SK-N-SH (cell line): ENCODE data around the gene FOXP1. TPM values are rescaled to one million over a fixed set of nuclear protein-coding genes. Genes with fewer than 3 reads are reported as not detected.

Experiments
- CTCF ChIA-PET: fragments of 300-600, 350-600 bp; formaldehyde crosslinking; extraction: SDS; loops from one replicate; lab custom pipeline; 2021; lab: Yijun Ruan, JAX
- POLR2A ChIA-PET: fragments of 350-600 bp; sonication (Branson Sonifier 250); formaldehyde crosslinking; extraction: SDS; loops from one replicate; lab custom pipeline; 2020; ENCODE audit warnings: antibody characterized with exemption, inconsistent platforms; lab: Yijun Ruan, JAX
- DNase-seq: peaks from one replicate; pipeline ENCODE4 v3.0.0; 2012
- H2AFZ ChIP-seq: fragments of 200-600 bp; sonication (generic); 2 replicates; pipeline ENCODE4 v1.8.1; 2016; ENCODE audit warnings: antibody characterized with exemption, mild to moderate bottlenecking, low read depth
- H3F3A ChIP-seq: fragments of 200-600 bp; sonication (generic); replicated peaks from 2 replicates; pipeline ENCODE3; 2016; ENCODE audit warnings: antibody characterized with exemption, mild to moderate bottlenecking; ENCODE audit not compliant: insufficient read depth
- H3K27ac ChIP-seq, 2 experiments: fragments of 200-500 bp in 1 of 2; fragments of 200-600 bp in 1 of 2; sonication (Bioruptor generic) in 1 of 2; sonication (generic), shearing (Covaris generic) in 1 of 2; 2 replicates each; pipeline versions ENCODE4 v1.5.1 to v1.6.1; 2014 to 2016; ENCODE audit warnings: low read depth in 2 of 2, inconsistent platforms in 1 of 2, low read length in 1 of 2, mild to moderate bottlenecking in 1 of 2, mixed read lengths in 1 of 2
- H3K27me3 ChIP-seq: fragments of 200-600 bp; sonication (generic), shearing (Covaris generic); 2 replicates; pipeline ENCODE4 v1.6.1; 2016; ENCODE audit warnings: mixed run types; ENCODE audit not compliant: insufficient read depth
- H3K36me3 ChIP-seq, 2 experiments: fragments of 200-500 bp in 1 of 2; fragments of 200-600 bp in 1 of 2; sonication (Bioruptor generic) in 1 of 2; sonication (generic) in 1 of 2; replicated peaks in 1 of 2; 2 replicates each; pipeline versions ENCODE3 to v1.5.1; 2014 to 2016; ENCODE audit warnings: low read length in 1 of 2, mild to moderate bottlenecking in 1 of 2; ENCODE audit not compliant: insufficient read depth in 2 of 2, control insufficient read depth in 1 of 2
- H3K4me1 ChIP-seq, 2 experiments: fragments of 200-500 bp in 1 of 2; fragments of 200-600 bp in 1 of 2; sonication (Bioruptor generic) in 1 of 2; sonication (generic), shearing (Covaris generic) in 1 of 2; 2 replicates each; pipeline versions ENCODE4 v1.5.1 to v1.6.1; 2014 to 2016; ENCODE audit warnings: low read depth in 1 of 2, low read length in 1 of 2, mixed run types in 1 of 2; ENCODE audit not compliant: insufficient read depth in 2 of 2, control insufficient read depth in 1 of 2
- H3K4me2 ChIP-seq: fragments of 200-600 bp; sonication (generic), shearing (Covaris generic); 2 replicates; pipeline ENCODE4 v1.6.1; 2017; ENCODE audit warnings: mixed run types
- H3K4me3 ChIP-seq, 2 experiments: fragments of 200-500 bp in 1 of 2; fragments of 200-600 bp in 1 of 2; sonication (Bioruptor generic) in 1 of 2; sonication (generic), shearing (Covaris generic) in 1 of 2; 2 replicates each; pipeline versions ENCODE4 v1.5.1 to v1.8.1; 2014 to 2016; ENCODE audit warnings: low read depth in 2 of 2, inconsistent platforms in 1 of 2, low read length in 1 of 2, mild to moderate bottlenecking in 1 of 2, mixed read lengths in 1 of 2, moderate library complexity in 1 of 2
- H3K79me2 ChIP-seq: fragments of 200-600 bp; sonication (generic); 2 replicates; pipeline ENCODE4 v1.8.1; 2017; ENCODE audit warnings: mild to moderate bottlenecking; ENCODE audit not compliant: insufficient read depth
- H3K9ac ChIP-seq: fragments of 200-600 bp; sonication (generic); 2 replicates; pipeline ENCODE4 v1.6.1; 2017; ENCODE audit warnings: mixed run types
- H3K9me2 ChIP-seq: fragments of 200-600 bp; sonication (generic); 2 replicates; pipeline ENCODE4 v1.6.1; 2017; ENCODE audit warnings: mixed run types
- H3K9me3 ChIP-seq: fragments of 200-600 bp; sonication (generic); 2 replicates; pipeline ENCODE4 v1.6.1; 2017; ENCODE audit warnings: mixed run types, mild to moderate bottlenecking, moderate library complexity
- H4K20me1 ChIP-seq: fragments of 200-600 bp; sonication (generic); 2 replicates; pipeline ENCODE4 v1.6.1; 2017; ENCODE audit warnings: mild to moderate bottlenecking, mixed run types; ENCODE audit not compliant: insufficient read depth
- CTCF ChIP-seq: fragments of 200-600 bp; sonication (generic); IDR thresholded peaks from 2 replicates; pipeline ENCODE4 v1.6.1; 2017; ENCODE audit warnings: antibody characterized with exemption, mild to moderate bottlenecking, moderate library complexity
- ELF1 ChIP-seq: IDR thresholded peaks from 2 replicates; pipeline ENCODE4 v1.4.0; 2012
- EP300 ChIP-seq, 2 experiments: IDR thresholded peaks; 2 replicates each; pipeline versions ENCODE4 v1.4.0 to v1.6.1; 2012; ENCODE audit warnings: borderline replicate concordance in 1 of 2, low read depth in 1 of 2, low read length in 1 of 2
- EZH2phosphoT487 ChIP-seq: fragments of 200-600 bp; sonication (generic); IDR thresholded peaks from 2 replicates; pipeline ENCODE4 v1.6.1; 2017; ENCODE audit warnings: low read depth, mixed run types, mild to moderate bottlenecking, antibody characterized with exemption, moderate library complexity, borderline replicate concordance
- FOXJ3 ChIP-seq: sonication (generic); formaldehyde crosslinking; IDR thresholded peaks from 2 replicates; pipeline ENCODE4 v1.5.1; 2020; ENCODE audit warnings: mild to moderate bottlenecking, missing genetic modification reagents
- GATA2 ChIP-seq: sonication (generic); formaldehyde crosslinking; IDR thresholded peaks from 2 replicates; pipeline ENCODE4 v1.5.0; 2020; ENCODE audit warnings: mild to moderate bottlenecking, missing genetic modification reagents
- IRF3 ChIP-seq: fragments of 150-350 bp; IDR thresholded peaks from 2 replicates; pipeline ENCODE4 v1.6.1; 2016; ENCODE audit warnings: mild to moderate bottlenecking, low read depth, low read length
- JUND ChIP-seq: IDR thresholded peaks from 2 replicates; pipeline ENCODE4 v1.4.0; 2012
- MXI1 ChIP-seq: IDR thresholded peaks from 2 replicates; pipeline ENCODE4 v1.6.1; 2012; ENCODE audit warnings: mild to moderate bottlenecking, low read depth, low read length, improper control_type of control experiment
- NFIC ChIP-seq: IDR thresholded peaks from 2 replicates; pipeline ENCODE4 v1.4.0; 2012; ENCODE audit warnings: borderline replicate concordance
- TCF12 ChIP-seq: IDR thresholded peaks from 2 replicates; pipeline ENCODE4 v1.4.0; 2012
- USF2 ChIP-seq: fragments of 150-350 bp; IDR thresholded peaks from 2 replicates; pipeline ENCODE4 v1.6.1; 2017; ENCODE audit warnings: antibody characterized with exemption, low read length, low read depth, borderline replicate concordance
- YY1 ChIP-seq: IDR thresholded peaks from 2 replicates; pipeline ENCODE4 v1.4.0; 2012; ENCODE audit warnings: low read depth, mild to moderate bottlenecking
- WGBS: methylation state at CpG from one replicate; pipeline ENCODE4 v1.1.6; 2017; ENCODE audit warnings: low lambda C conversion rate; 5-methylcytosine and 5-hydroxymethylcytosine counted together
- polyA plus RNA-seq, 3 experiments: library from polyadenylated mRNA; depleted of rRNA; stranded (reverse); fragments of >200 nt; gene quantifications; 2 replicates each; pipeline ENCODE4 v1.2.3, GENCODE V29; 2012

Gene FOXP1
- polyA plus RNA-seq, 1 of the 3 experiments (the other 2 are of a cell fraction), result 8.8 TPM

GRCh38 chr3:71241981-71242560 lies 341.5 kb downstream of the FOXP1 start:
- TF ChIP-seq EZH2phosphoT487 (no peak), GATA2 (CRISPR knock-in tag) (peak; percentile 56)
- H3K9ac ChIP-seq, result no peak overlapping the region
- H3K4me3 ChIP-seq, result no peak overlapping the region
- peaks cover 18% of the 10 kb centered on the region for H3F3A ChIP-seq
- CTCF ChIA-PET, result interaction anchor here (1.3 kb wide), 1 partner anchor 14 kb away, joined by 3 read pairs; no protein-coding TSS in a partner anchor
- no peaks in the 10 kb centered on the region for H3K9me3 ChIP-seq
- no peaks in the 10 kb centered on the region for H4K20me1 ChIP-seq
- H3K36me3 ChIP-seq, result no peaks in the 10 kb centered on the region
- POLR2A ChIA-PET, result no interaction called here
- no peak overlapping the region for H2AFZ ChIP-seq
- peaks cover 28% of the 10 kb centered on the region in 2 experiments for H3K4me1 ChIP-seq
- 81% methylated on average over 8 of the region's 8 CpGs for WGBS
- no peaks in the 10 kb centered on the region for H3K9me2 ChIP-seq
- H3K27me3 ChIP-seq, result no peaks in the 10 kb centered on the region
- no peak overlapping the region for H3K4me2 ChIP-seq
- no peak overlapping the region for H3K27ac ChIP-seq
- H3K79me2 ChIP-seq, result peaks cover 61% of the 10 kb centered on the region
- DNase-seq, result no peak

- Histone ChIP-seq H3K4me3 (no peak overlapping the region), H3K27ac (no peak overlapping the region), H4K20me1 (no peaks in the 10 kb centered on the region), H2AFZ (no peak overlapping the region), H3K36me3 (no peaks in the 10 kb centered on the region), H3K4me2 (no peak overlapping the region), H3K4me1 (peaks cover 21 to 24% of the 10 kb centered on the region in 2 experiments), H3K9ac (no peak overlapping the region), H3K9me2 (no peaks in the 10 kb centered on the region), H3F3A (peaks cover 15% of the 10 kb centered on the region), H3K79me2 (peaks cover 59% of the 10 kb centered on the region), H3K9me3 (no peaks in the 10 kb centered on the region), H3K27me3 (no peaks in the 10 kb centered on the region)
- TF ChIP-seq MXI1, result no peak
- no peak for TF ChIP-seq ELF1
- TF ChIP-seq JUND, result no peak
- no peak for TF ChIP-seq NFIC
- no peak for TF ChIP-seq IRF3
- TF ChIP-seq FOXJ3 (CRISPR knock-in tag), result no peak
- no peak for TF ChIP-seq YY1
- TF ChIP-seq CTCF, result no peak
- no peak for TF ChIP-seq USF2
- TF ChIP-seq EP300 (IDR thresholded peaks at IDR 0.05; ENCODE audit: borderline replicate concordance in 1 of 2, low read depth in 1 of 2, low read length in 1 of 2), result no peak
- TF ChIP-seq TCF12, result no peak
- ChIA-PET CTCF (no interaction called here), POLR2A (no interaction called here)
- DNase-seq, result no peak
- 93% methylated on average over 8 of the region's 8 CpGs for WGBS
Measured at GRCh38 chr3:71241246-71241901, 342.2 kb downstream of the FOXP1 start.
